ENCODE results near the gene DBI. TPM values are rescaled to one million over a fixed set of nuclear protein-coding genes. Genes with fewer than 3 reads are reported as not detected.
A peak's percentile ranks its signal among the peaks of the same experiment; 100 is the strongest.

DBI gene
- total RNA-seq, 1 donor from 2014 or later = 156 TPM

DNA sequence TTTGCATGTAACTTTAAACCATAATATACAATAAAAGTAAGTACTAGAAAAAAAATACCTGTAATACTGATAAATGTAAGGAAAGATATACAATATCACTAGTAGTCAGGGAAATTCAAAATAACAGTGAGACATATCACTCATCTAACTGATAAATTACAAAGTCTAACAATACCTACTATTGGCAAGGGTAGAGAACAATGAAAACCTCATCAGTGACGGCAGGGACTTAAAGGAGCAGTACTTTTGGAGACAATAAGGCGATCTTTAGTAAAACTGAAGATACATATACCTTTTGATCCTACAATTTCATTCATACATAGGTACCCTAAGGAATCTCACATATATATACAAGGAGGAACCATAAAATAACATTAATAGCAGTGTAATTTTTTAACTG lies 25.1 kb upstream of the DBI start:
- no peaks in the 10 kb centered on the region for H3K4me1 Mint-ChIP-seq (ENCODE audit: low read depth)
- H3K36me3 Mint-ChIP-seq (ENCODE audit: insufficient read depth) = no peaks in the 10 kb centered on the region
- H3K4me3 Mint-ChIP-seq (ENCODE audit: low read depth) = no peak overlapping the region
- no peak overlapping the region for H3K27ac Mint-ChIP-seq
- DNase-seq (ENCODE audit: low spot score, unreplicated experiment) = no peak
- H3K9me3 Mint-ChIP-seq (ENCODE audit: low read depth) = no peaks in the 10 kb centered on the region
- no peaks in the 10 kb centered on the region for H3K27me3 Mint-ChIP-seq
- TF ChIP-seq, protein P1, sequence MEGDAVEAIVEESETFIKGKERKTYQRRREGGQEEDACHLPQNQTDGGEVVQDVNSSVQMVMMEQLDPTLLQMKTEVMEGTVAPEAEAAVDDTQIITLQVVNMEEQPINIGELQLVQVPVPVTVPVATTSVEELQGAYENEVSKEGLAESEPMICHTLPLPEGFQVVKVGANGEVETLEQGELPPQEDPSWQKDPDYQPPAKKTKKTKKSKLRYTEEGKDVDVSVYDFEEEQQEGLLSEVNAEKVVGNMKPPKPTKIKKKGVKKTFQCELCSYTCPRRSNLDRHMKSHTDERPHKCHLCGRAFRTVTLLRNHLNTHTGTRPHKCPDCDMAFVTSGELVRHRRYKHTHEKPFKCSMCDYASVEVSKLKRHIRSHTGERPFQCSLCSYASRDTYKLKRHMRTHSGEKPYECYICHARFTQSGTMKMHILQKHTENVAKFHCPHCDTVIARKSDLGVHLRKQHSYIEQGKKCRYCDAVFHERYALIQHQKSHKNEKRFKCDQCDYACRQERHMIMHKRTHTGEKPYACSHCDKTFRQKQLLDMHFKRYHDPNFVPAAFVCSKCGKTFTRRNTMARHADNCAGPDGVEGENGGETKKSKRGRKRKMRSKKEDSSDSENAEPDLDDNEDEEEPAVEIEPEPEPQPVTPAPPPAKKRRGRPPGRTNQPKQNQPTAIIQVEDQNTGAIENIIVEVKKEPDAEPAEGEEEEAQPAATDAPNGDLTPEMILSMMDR (IDR thresholded peaks at IDR 0.05; ENCODE audit: unreplicated experiment) = no peak

DNA sequence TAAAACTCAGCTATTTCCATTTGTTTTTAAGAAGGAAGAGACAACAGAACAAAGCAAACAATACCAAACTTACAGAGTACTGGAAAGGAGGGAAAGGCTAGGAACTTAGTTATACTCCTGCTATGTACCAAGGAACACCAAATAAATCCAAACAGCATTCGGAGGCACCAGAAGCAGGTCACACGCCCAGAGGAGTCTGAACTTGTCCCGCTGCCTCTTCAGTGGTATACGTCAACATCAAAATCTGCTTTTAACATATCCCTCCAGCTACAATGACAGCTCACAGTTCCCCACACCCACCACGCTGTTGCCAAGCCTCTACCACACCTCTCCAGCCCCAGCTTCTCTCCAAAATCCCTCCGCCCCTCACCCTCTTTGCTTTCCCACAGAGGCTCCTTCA lies 17.5 kb upstream of the DBI start:
- peaks cover 12% of the 10 kb centered on the region for H3K4me1 Mint-ChIP-seq (ENCODE audit: low read depth)
- no peaks in the 10 kb centered on the region for H3K36me3 Mint-ChIP-seq (ENCODE audit: insufficient read depth)
- peak overlapping the region; percentile 44 for H3K27ac Mint-ChIP-seq
- no peak for DNase-seq (ENCODE audit: low spot score, unreplicated experiment)
- no peak overlapping the region for H3K4me3 Mint-ChIP-seq (ENCODE audit: low read depth)
- no peaks in the 10 kb centered on the region for H3K27me3 Mint-ChIP-seq
- no peaks in the 10 kb centered on the region for H3K9me3 Mint-ChIP-seq (ENCODE audit: low read depth)
- TF ChIP-seq, protein P1 (IDR thresholded peaks at IDR 0.05; ENCODE audit: unreplicated experiment) = no peak

DNA sequence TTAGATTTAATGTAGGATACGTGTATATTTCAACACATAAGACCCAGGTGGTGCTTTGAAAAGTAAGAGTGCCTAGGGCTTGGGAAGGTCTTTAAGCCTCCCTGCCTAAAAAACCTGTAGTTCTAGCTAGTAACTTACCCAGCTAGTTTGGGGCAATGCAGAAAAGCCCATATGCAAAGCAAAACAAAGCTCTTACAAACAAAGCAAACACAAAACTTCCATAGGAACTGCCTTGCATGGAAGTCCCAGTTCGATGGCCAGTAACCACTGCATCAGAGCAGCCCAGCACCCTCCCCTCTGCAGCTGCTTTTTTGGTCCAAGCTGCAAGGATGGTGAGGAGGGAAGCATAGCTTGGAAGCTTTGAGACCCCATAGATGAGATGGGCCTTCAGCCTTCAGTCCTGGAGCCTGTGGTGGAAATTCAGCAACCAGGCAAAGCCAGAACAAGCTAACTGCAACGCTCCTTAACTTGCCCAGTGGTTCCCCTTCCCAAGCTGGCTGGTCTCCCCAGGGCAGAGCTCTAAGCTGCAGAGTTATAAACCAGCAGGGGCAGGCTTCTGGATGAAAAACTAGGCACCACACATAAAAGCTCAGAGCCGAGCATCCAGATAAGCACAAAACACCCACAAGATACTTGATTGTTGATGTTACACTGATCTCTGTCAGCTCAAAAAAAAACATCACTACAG lies 16.3 kb upstream of the DBI start:
- DNase-seq (ENCODE audit: low spot score, unreplicated experiment) = no peak
- H3K4me1 Mint-ChIP-seq (ENCODE audit: low read depth) = peaks cover 12% of the 10 kb centered on the region
- no peak overlapping the region for H3K27ac Mint-ChIP-seq
- H3K9me3 Mint-ChIP-seq (ENCODE audit: low read depth) = no peaks in the 10 kb centered on the region
- H3K27me3 Mint-ChIP-seq = no peaks in the 10 kb centered on the region
- H3K4me3 Mint-ChIP-seq (ENCODE audit: low read depth) = no peak overlapping the region
- TF ChIP-seq, protein P1 (IDR thresholded peaks at IDR 0.05; ENCODE audit: unreplicated experiment) = peak; percentile 26
- no peaks in the 10 kb centered on the region for H3K36me3 Mint-ChIP-seq (ENCODE audit: insufficient read depth)

DNA sequence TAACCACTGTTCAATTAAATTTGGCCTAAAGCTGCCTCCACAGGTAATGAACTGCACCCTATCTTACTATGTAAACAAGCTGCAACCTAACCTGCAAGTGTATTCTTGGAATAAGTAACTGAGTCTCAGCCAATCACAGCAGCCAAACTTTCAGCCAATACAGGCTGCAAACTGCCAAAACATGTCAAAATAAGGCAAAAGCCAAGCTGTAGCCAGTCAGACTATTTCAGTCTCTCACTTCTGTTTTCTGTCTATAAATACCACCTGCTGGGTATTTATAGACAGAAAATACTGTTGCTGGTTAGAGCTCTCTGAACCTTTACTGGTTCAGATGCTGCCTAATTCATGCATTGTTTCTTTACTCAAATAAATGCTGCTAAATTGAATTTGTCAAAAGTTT lies 14.4 kb upstream of the DBI start:
- H3K4me3 Mint-ChIP-seq (ENCODE audit: low read depth) = no peak overlapping the region
- no peak for DNase-seq (ENCODE audit: low spot score, unreplicated experiment)
- H3K36me3 Mint-ChIP-seq (ENCODE audit: insufficient read depth) = peaks cover 3% of the 10 kb centered on the region
- peaks cover 6% of the 10 kb centered on the region for H3K9me3 Mint-ChIP-seq (ENCODE audit: low read depth)
- H3K27me3 Mint-ChIP-seq = no peaks in the 10 kb centered on the region
- TF ChIP-seq, protein P1 (IDR thresholded peaks at IDR 0.05; ENCODE audit: unreplicated experiment) = no peak
- peaks cover 13% of the 10 kb centered on the region for H3K4me1 Mint-ChIP-seq (ENCODE audit: low read depth)
- no peak overlapping the region for H3K27ac Mint-ChIP-seq

DNA sequence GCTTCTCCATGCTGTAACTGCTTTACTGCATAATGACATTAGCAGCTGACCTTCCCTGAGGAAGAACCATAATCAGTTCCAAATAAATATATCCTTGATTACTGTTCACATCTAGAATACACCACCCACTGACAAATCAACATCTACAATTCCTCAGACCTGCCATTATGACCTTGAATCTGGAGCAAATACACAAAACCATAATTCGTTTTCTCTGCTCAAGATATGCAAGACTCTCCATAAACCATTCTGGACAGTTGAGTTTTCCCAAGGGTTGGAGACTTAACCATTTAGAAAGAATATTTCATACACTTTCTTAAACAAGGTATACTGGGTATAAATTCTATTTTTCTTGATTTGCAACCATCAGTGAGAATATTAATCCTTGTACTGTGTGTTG lies 11.9 kb upstream of the DBI start:
- Mint-ChIP-seq H3K4me3 (ENCODE audit: low read depth) (no peak overlapping the region), H3K9me3 (ENCODE audit: low read depth) (peaks cover 6% of the 10 kb centered on the region), H3K36me3 (ENCODE audit: insufficient read depth) (peaks cover 3% of the 10 kb centered on the region), H3K4me1 (ENCODE audit: low read depth) (peaks cover 23% of the 10 kb centered on the region), H3K27me3 (no peaks in the 10 kb centered on the region), H3K27ac (no peak overlapping the region)
- TF ChIP-seq, protein P1 (IDR thresholded peaks at IDR 0.05; ENCODE audit: unreplicated experiment) = no peak
- no peak for DNase-seq (ENCODE audit: low spot score, unreplicated experiment)
